B cell (primary cell): ENCODE results near the gene SREK1. TPM values are rescaled to one million over a fixed set of nuclear protein-coding genes. Genes with fewer than 3 reads are reported as not detected.

ENCODE experiments used
- ATAC-seq: fragments of 200-7000 bp; cut with Tn5 transposase; one replicate; pipeline ENCODE4 v1.10.0; 2021; ENCODE audit warnings: low read depth, mild to moderate bottlenecking, moderate number of reproducible peaks, moderate library complexity
- CTCF ChIA-PET: fragments of 350-600 bp; sonication (Branson Sonifier 250); formaldehyde crosslinking; loops from one replicate; lab custom pipeline; 2021; ENCODE audit warnings: antibody characterized with exemption, inconsistent platforms; lab: Charles Lee
- POLR2A ChIA-PET: fragments of 350-600 bp; sonication (Branson Sonifier 250); formaldehyde crosslinking; loops from one replicate; lab custom pipeline; 2021; ENCODE audit warnings: antibody characterized with exemption; lab: Charles Lee
- DNase-seq: peaks from one replicate; pipeline ENCODE4 v3.0.0; 2013
- H2AFZ ChIP-seq: 2 replicates; pipeline ENCODE4 v1.6.1; 2012; ENCODE audit warnings: mild to moderate bottlenecking, low read depth, low read length; ENCODE audit not compliant: insufficient read depth, poor library complexity, severe bottlenecking
- H3K27ac ChIP-seq, 2 donors: 1 replicate in 1 of 2; 2 replicates in 1 of 2; pipeline ENCODE4 v1.5.1; 2012 to 2013; ENCODE audit warnings: low read length in 2 of 2, mild to moderate bottlenecking in 2 of 2, moderate library complexity in 1 of 2
- H3K27me3 ChIP-seq, 4 experiments: fragments of 200-600 bp in 1 of 4; sonication (generic) in 1 of 4; replicated peaks in 1 of 4; 1 replicate in 2 of 4; 2 replicates in 2 of 4; pipeline versions ENCODE4 v1.6.1 to v1.7.0; 2013 to 2016; ENCODE audit warnings: low read length in 3 of 4, mild to moderate bottlenecking in 2 of 4, mixed read lengths in 1 of 4, moderate library complexity in 1 of 4; ENCODE audit not compliant: insufficient read depth in 4 of 4, control insufficient read depth in 3 of 4; ENCODE audit errors: control extremely low read depth in 1 of 4
- H3K36me3 ChIP-seq, 2 experiments: replicated peaks in 1 of 2; 1 replicate in 1 of 2; 2 replicates in 1 of 2; pipeline versions ENCODE4 v1.6.1 to v1.7.1; 2013; ENCODE audit warnings: low read length in 1 of 2; ENCODE audit not compliant: insufficient read depth in 2 of 2, control insufficient read depth in 1 of 2; ENCODE audit errors: control extremely low read depth in 1 of 2, extremely low read depth in 1 of 2
- H3K4me1 ChIP-seq, 2 donors: fragments of 200-600 bp in 1 of 2; sonication (generic) in 1 of 2; 1 replicate in 1 of 2; 2 replicates in 1 of 2; pipeline versions ENCODE4 v1.5.1 to v1.6.1; 2013 to 2017; ENCODE audit warnings: low read length in 2 of 2; ENCODE audit not compliant: control insufficient read depth in 2 of 2, insufficient read depth in 2 of 2
- H3K4me2 ChIP-seq: replicated peaks from 2 replicates; pipeline ENCODE3; 2012; ENCODE audit warnings: mild to moderate bottlenecking, low read depth, low read length; ENCODE audit not compliant: poor library complexity, severe bottlenecking
- H3K4me3 ChIP-seq, 5 experiments: fragments of 200-600 bp in 1 of 5; sonication (generic) in 1 of 5; 1 replicate in 3 of 5; 2 replicates in 2 of 5; pipeline versions ENCODE4 v1.5.1 to v1.7.0; 2011 to 2016; ENCODE audit warnings: low read length in 4 of 5, mild to moderate bottlenecking in 4 of 5, low read depth in 2 of 5, control low read depth in 1 of 5, moderate library complexity in 1 of 5; ENCODE audit not compliant: insufficient read depth in 1 of 5; ENCODE audit errors: control extremely low read depth in 1 of 5, extremely low read depth in 1 of 5
- H3K79me2 ChIP-seq: fragments of 200-600 bp; sonication (generic); one replicate; pipeline ENCODE4 v1.6.0; 2016; ENCODE audit warnings: low read length; ENCODE audit not compliant: control insufficient read depth, insufficient read depth
- H3K9ac ChIP-seq: fragments of 200-600 bp; sonication (generic); 2 replicates; pipeline ENCODE4 v1.6.1; 2017; ENCODE audit warnings: mild to moderate bottlenecking, low read length, moderate library complexity
- H3K9me3 ChIP-seq, 3 donors: one replicate each; pipeline versions ENCODE4 v1.6.1 to v1.7.1; 2013; ENCODE audit warnings: low read length in 2 of 3; ENCODE audit not compliant: control insufficient read depth in 2 of 3, insufficient read depth in 1 of 3; ENCODE audit errors: control extremely low read depth in 1 of 3
- H4K20me1 ChIP-seq: 2 replicates; pipeline ENCODE4 v1.6.0; 2012; ENCODE audit warnings: mild to moderate bottlenecking, low read length; ENCODE audit not compliant: insufficient read depth, control insufficient read depth, poor library complexity, severe bottlenecking
- H3K27ac Mint-ChIP-seq: one replicate; pipeline ENCODE4 v1.8.0; 2021; ENCODE audit warnings: mixed read lengths
- H3K27me3 Mint-ChIP-seq: one replicate; pipeline ENCODE4 v1.8.0; 2021; ENCODE audit warnings: mixed read lengths
- H3K4me1 Mint-ChIP-seq: one replicate; pipeline ENCODE4 v1.8.0; 2021; ENCODE audit warnings: mixed read lengths
- H3K4me3 Mint-ChIP-seq: one replicate; pipeline ENCODE4 v1.8.0; 2021; ENCODE audit warnings: mixed read lengths
- H3K9me3 Mint-ChIP-seq: one replicate; pipeline ENCODE4 v1.8.0; 2022; ENCODE audit warnings: mixed read lengths; ENCODE audit not compliant: insufficient read depth
- EZH2 ChIP-seq: IDR thresholded peaks from 2 replicates; pipeline ENCODE4 v1.6.1; 2012; ENCODE audit warnings: borderline replicate concordance, low read depth, mild to moderate bottlenecking, moderate library complexity, low read length; ENCODE audit not compliant: insufficient read depth, poor library complexity, severe bottlenecking
- WGBS: methylation state at CpG from one replicate; pipeline ENCODE4 v1.1.5; 2013; ENCODE audit warnings: missing lambda C conversion rate; ENCODE audit not compliant: insufficient coverage; 5-methylcytosine and 5-hydroxymethylcytosine counted together
- intact Hi-C: fragments of 100-400 bp; cut with micrococcal nuclease; formaldehyde crosslinking; loops from one replicate; pipeline ENCODE4 v1.10.0; 2022
- polyA plus RNA-seq: library from polyadenylated mRNA; depleted of rRNA; stranded (reverse); fragments of >200 nt; gene quantifications from 2 replicates; pipeline ENCODE4 v1.2.3, GENCODE V29; 2012
- total RNA-seq, 2 donors: library from RNA; stranded (reverse); fragments of 120-200 nt in 1 of 2; gene quantifications; 1 replicate in 1 of 2; 2 replicates in 1 of 2; pipeline versions ENCODE4 v1.2.3 to v1.2.4, GENCODE V29; 2013 to 2022
- TF ChIP-seq, protein P1 (sequence below): fragments of 200-600 bp; IDR thresholded peaks from one replicate; pipeline ENCODE4 v1.8.0; 2022; ENCODE audit warnings: antibody characterized with exemption, mild to moderate bottlenecking

Gene SREK1
- total and polyA plus RNA-seq, 2 donors (not counting 1 experiment from before 2014, with no cell fraction given) = 24.1 to 117 TPM

DNA sequence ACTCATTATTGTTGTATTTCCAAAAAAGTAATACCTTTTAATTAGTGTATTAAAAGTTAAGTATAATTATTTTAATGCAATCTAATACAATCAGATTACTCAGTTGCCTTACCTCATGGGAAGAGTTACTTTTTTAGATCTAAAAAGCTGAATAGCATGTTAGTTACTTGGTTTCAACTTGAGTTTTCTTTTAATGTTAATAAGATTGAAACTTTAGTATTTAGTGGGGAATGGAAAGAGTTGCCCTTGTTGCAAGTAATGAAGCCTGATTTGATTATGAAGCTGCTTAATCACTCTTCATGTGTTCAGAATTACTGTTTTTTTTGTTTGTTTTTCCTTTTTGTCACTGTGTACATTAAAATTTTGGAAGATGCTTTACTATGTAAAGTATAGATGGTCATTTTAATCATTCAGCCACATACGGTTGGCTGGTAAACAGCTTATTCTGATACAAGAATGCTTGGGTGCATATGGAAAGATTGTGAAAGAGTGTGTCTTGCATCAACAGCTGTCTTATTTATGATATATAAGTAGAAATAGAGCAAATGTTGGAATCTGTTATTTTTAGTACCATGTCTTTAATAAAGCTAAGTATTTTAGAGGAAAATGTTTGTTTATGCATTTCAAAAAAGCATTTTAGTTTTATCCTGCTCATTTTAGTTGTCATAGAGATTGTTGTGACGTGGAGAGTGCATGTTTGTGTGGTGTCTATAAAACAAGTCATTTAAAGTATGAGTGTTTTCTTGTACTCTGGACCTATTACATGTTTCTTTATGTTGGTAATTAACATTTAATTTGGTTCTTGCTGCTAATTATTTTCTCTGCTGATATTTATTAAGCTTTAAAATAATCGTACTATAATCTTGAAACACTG lies 36.4 kb downstream of the SREK1 start:
- WGBS = 100% methylated on average over 2 of the region's 3 CpGs
- Mint-ChIP-seq H3K4me3 (no peak overlapping the region), H3K27ac (no peak overlapping the region), H3K4me1 (no peaks in the 10 kb centered on the region), H3K27me3 (no peaks in the 10 kb centered on the region), H3K9me3 (no peaks in the 10 kb centered on the region)
- Histone ChIP-seq H3K4me1 (no peaks in the 10 kb centered on the region), H3K4me2 (no peak overlapping the region), H2AFZ (no peak overlapping the region), H3K27me3 (no peaks in the 10 kb centered on the region), H3K9ac (no peak overlapping the region), H3K79me2 (no peaks in the 10 kb centered on the region), H3K9me3 (no peaks in the 10 kb centered on the region), H3K27ac (no peak overlapping the region), H3K4me3 (no peak overlapping the region), H4K20me1 (no peaks in the 10 kb centered on the region), H3K36me3 (peaks cover 11 to 46% of the 10 kb centered on the region in 2 experiments)
- CTCF ChIA-PET = interaction anchor here (1.1 to 1.2 kb wide), 2 partner anchors 9 kb away, joined by 4 read pairs; no protein-coding TSS in a partner anchor
- no peak for DNase-seq
- ATAC-seq = no peak
- intact Hi-C loops = no loop called here
- POLR2A ChIA-PET = no interaction called here
- TF ChIP-seq EZH2 = no peak
- TF ChIP-seq, protein P1, sequence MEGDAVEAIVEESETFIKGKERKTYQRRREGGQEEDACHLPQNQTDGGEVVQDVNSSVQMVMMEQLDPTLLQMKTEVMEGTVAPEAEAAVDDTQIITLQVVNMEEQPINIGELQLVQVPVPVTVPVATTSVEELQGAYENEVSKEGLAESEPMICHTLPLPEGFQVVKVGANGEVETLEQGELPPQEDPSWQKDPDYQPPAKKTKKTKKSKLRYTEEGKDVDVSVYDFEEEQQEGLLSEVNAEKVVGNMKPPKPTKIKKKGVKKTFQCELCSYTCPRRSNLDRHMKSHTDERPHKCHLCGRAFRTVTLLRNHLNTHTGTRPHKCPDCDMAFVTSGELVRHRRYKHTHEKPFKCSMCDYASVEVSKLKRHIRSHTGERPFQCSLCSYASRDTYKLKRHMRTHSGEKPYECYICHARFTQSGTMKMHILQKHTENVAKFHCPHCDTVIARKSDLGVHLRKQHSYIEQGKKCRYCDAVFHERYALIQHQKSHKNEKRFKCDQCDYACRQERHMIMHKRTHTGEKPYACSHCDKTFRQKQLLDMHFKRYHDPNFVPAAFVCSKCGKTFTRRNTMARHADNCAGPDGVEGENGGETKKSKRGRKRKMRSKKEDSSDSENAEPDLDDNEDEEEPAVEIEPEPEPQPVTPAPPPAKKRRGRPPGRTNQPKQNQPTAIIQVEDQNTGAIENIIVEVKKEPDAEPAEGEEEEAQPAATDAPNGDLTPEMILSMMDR = no peak

DNA sequence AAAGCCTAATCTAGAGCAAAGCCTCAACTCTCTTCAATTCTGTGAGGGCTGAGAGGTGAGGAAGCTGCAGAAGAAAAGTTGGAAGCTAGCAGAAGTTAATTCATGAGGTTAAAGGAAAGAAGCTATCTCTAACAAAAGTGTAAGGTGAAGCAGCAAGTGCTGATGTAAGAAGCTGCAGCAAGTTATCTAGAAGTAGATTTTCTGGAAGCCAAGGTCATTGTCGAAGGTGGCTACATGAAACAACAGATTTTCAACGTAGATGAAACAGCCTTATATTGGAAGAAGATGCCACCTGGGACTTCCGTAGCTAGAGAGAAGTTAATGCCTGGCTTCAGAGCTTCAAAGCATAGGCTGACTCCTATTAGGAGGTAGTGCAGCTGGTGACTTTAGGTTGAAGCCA lies 42.0 kb downstream of the SREK1 start:
- Histone ChIP-seq H3K4me2 (no peak overlapping the region), H3K4me3 (no peak overlapping the region), H3K9me3 (peaks cover 0 to 3% (median 0%) of the 10 kb centered on the region in 3 donors), H3K4me1 (no peaks in the 10 kb centered on the region), H3K27me3 (no peaks in the 10 kb centered on the region), H2AFZ (no peak overlapping the region), H3K27ac (no peak overlapping the region), H4K20me1 (no peaks in the 10 kb centered on the region), H3K36me3 (peaks cover 0 to 8% of the 10 kb centered on the region in 2 experiments), H3K79me2 (no peaks in the 10 kb centered on the region), H3K9ac (no peak overlapping the region)
- TF ChIP-seq, protein P1 = no peak
- TF ChIP-seq EZH2 = no peak
- Mint-ChIP-seq H3K27ac (no peak overlapping the region), H3K27me3 (no peaks in the 10 kb centered on the region), H3K4me3 (no peak overlapping the region), H3K4me1 (no peaks in the 10 kb centered on the region), H3K9me3 (peaks cover 4% of the 10 kb centered on the region)
- ATAC-seq (no peak), DNase-seq (no peak)
- 97% methylated on average over 3 of the region's 3 CpGs for WGBS
- ChIA-PET CTCF (interaction anchor here (1.2 kb wide), 1 partner anchor 571 kb away, joined by 3 read pairs; no protein-coding TSS in a partner anchor), POLR2A (no interaction called here)
- intact Hi-C loops = no loop called here
